Thyroid gland (tissue), 4 donors: Measurements from ENCODE around the gene TBL1XR1. TPM values are rescaled to one million over a fixed set of nuclear protein-coding genes. Genes with fewer than 3 reads are reported as not detected.

ENCODE experiments used
- DNase-seq, 2 donors: peaks; one replicate each; pipeline ENCODE4 v3.0.0-alpha.2; 2019
- H3K27ac ChIP-seq, 3 donors: fragments of 200-600 bp; sonication (generic); 1 replicate in 2 of 3; 2 replicates in 1 of 3; pipeline ENCODE4 v1.5.1; 2016 to 2019; ENCODE audit warnings: mild to moderate bottlenecking in 1 of 3, moderate library complexity in 1 of 3
- H3K27me3 ChIP-seq: fragments of 200-600 bp; sonication (generic); one replicate; pipeline ENCODE4 v1.5.1; 2019
- H3K36me3 ChIP-seq, 2 donors: fragments of 200-600 bp; sonication (generic); one replicate each; pipeline ENCODE4 v1.5.1; 2016 to 2019
- H3K4me1 ChIP-seq, 2 donors: fragments of 200-600 bp; sonication (generic); one replicate each; pipeline ENCODE4 v1.5.1; 2017 to 2019
- H3K4me3 ChIP-seq, 3 donors: fragments of 200-600 bp; sonication (generic); replicated peaks in 1 of 3; 1 replicate in 2 of 3; 2 replicates in 1 of 3; pipeline ENCODE4 v1.5.1; 2016; ENCODE audit warnings: mild to moderate bottlenecking in 1 of 3
- H3K9me3 ChIP-seq: fragments of 200-600 bp; sonication (generic); one replicate; pipeline ENCODE4 v1.5.1; 2017
- CTCF ChIP-seq, 6 experiments: fragments of 200-600 bp in 3 of 6; fragments of 450-650 bp in 3 of 6; sonication (generic) in 3 of 6; IDR thresholded peaks; one replicate each; pipeline ENCODE4 v1.5.1; 2016 to 2019; ENCODE audit warnings: antibody characterized with exemption in 6 of 6, mild to moderate bottlenecking in 2 of 6, inconsistent platforms in 1 of 6, moderate library complexity in 1 of 6
- POLR2A ChIP-seq, 2 donors: fragments of 450-650 bp; IDR thresholded peaks; one replicate each; pipeline ENCODE4 v1.6.1; 2017; ENCODE audit warnings: antibody characterized with exemption in 2 of 2, mild to moderate bottlenecking in 2 of 2, moderate library complexity in 1 of 2
- WGBS, 2 donors: methylation state at CpG; one replicate each; pipeline ENCODE4 v1.1.5; 2017; 5-methylcytosine and 5-hydroxymethylcytosine counted together
- intact Hi-C: fragments of 100-400 bp; cut with DNase I; formaldehyde crosslinking; loops from one replicate; pipeline ENCODE4 v1.15.1; 2023
- total RNA-seq, 4 donors: library from RNA; depleted of rRNA; stranded (reverse); fragments of >200 nt; gene quantifications; one replicate each; pipeline ENCODE4 v1.2.3, GENCODE V29; 2016

TBL1XR1 gene
- total RNA-seq, 4 donors from 2014 or later = 164 to 239 (median 195) TPM

DNA sequence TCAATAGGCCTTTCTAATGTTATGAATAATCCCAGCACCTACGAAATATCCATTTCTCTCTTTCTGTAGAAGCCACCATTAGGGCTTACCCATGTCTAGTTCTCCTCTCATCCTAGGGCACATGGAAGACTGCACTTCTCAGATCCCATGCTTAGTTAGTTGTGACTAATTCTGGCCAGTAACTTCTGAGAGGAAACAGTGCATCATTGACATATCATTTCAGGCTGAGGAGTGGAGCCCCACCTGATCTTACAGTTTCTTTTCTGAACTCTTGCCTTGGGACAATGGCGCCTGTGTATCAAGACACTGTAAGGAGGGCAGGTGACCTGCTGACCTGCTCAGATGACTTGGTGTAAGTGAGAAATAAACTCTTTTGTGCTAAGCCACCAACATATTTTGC lies 39.4 kb upstream of the TBL1XR1 start:
- Histone ChIP-seq H3K36me3 (no peaks in the 10 kb centered on the region), H3K27me3 (no peaks in the 10 kb centered on the region), H3K4me1 (no peaks in the 10 kb centered on the region), H3K9me3 (no peaks in the 10 kb centered on the region), H3K27ac (no peak overlapping the region), H3K4me3 (no peak overlapping the region)
- DNase-seq = no peak
- intact Hi-C loops = no loop called here
- WGBS, 2 donors = 97 to 100% methylated on average over 2 of the region's 2 CpGs
- TF ChIP-seq POLR2A (IDR thresholded peaks at IDR 0.05) (no peak), CTCF (IDR thresholded peaks at IDR 0.05) (no peak)

DNA sequence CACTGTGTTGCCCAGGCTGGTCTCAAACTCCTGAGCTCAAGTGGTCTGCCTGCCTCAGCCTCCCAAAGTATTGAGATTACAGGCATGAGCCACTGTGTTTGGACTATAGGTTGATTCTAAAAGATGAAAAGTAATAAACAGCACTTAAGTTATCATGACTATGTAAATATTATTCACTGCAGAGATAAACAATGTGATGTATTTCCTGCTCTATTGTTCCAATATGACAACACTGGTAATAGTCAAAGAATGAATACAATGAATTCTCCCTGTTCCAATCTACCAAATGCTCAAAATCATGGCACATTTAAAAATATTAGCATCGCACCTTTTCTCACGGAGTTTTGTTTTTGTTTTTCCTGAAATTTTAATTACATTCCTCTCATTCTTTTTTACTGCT lies 36.8 kb upstream of the TBL1XR1 start:
- no peak for DNase-seq
- TF ChIP-seq CTCF (IDR thresholded peaks at IDR 0.05) (no peak), POLR2A (IDR thresholded peaks at IDR 0.05) (no peak)
- no peak overlapping the region for H3K4me3 ChIP-seq
- no peaks in the 10 kb centered on the region for H3K4me1 ChIP-seq
- 87 to 89% methylated on average over 2 of the region's 2 CpGs for WGBS, 2 donors
- H3K36me3 ChIP-seq = no peaks in the 10 kb centered on the region
- H3K27ac ChIP-seq = no peak overlapping the region
- no peaks in the 10 kb centered on the region for H3K27me3 ChIP-seq
- intact Hi-C loops = no loop called here
- no peaks in the 10 kb centered on the region for H3K9me3 ChIP-seq

- H3K4me3 ChIP-seq = no peak overlapping the region
- 86 to 96% methylated on average over 2 of the region's 2 CpGs for WGBS, 2 donors
- no peaks in the 10 kb centered on the region for H3K27me3 ChIP-seq
- no peaks in the 10 kb centered on the region for H3K9me3 ChIP-seq
- intact Hi-C loops = no loop called here
- H3K27ac ChIP-seq = no peak overlapping the region
- no peaks in the 10 kb centered on the region for H3K4me1 ChIP-seq
- no peaks in the 10 kb centered on the region for H3K36me3 ChIP-seq
- no peak for TF ChIP-seq CTCF (IDR thresholded peaks at IDR 0.05)
- no peak for TF ChIP-seq POLR2A (IDR thresholded peaks at IDR 0.05)
- DNase-seq = no peak
Observed at GRCh38 chr3:177231242-177231641, 34.0 kb upstream of the TBL1XR1 start.

DNA sequence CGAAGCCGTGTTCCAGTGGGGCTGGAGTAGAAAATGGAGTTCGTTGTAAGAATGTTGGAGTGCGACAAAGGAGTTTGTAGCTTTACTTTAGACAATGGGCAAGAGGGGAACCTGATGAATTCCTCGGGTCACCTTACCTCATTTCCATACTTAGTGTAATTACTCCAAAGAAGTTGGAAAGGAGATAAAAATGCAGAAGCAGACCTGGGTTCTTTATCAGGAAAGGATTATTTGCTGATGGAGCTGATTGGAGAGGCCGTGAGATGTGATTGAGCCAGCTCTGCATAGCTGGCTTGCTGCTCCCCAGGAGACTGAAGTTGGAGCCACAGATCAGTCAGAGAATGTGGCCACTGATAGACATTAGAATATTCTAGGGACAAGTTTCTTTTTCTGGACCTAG lies 33.4 kb upstream of the TBL1XR1 start:
- intact Hi-C loops = no loop called here
- no peak overlapping the region for H3K27ac ChIP-seq
- no peaks in the 10 kb centered on the region for H3K36me3 ChIP-seq
- H3K9me3 ChIP-seq = no peaks in the 10 kb centered on the region
- WGBS, 2 donors = 92 to 93% methylated on average over 6 of the region's 6 CpGs
- no peaks in the 10 kb centered on the region for H3K4me1 ChIP-seq
- no peaks in the 10 kb centered on the region for H3K27me3 ChIP-seq
- no peak for DNase-seq
- no peak for TF ChIP-seq POLR2A (IDR thresholded peaks at IDR 0.05)
- TF ChIP-seq CTCF (IDR thresholded peaks at IDR 0.05) = no peak
- H3K4me3 ChIP-seq = no peak overlapping the region

GRCh38 chr3:177229791-177230190 lies 32.5 kb upstream of the TBL1XR1 start:
- intact Hi-C loops = no loop called here

More at GRCh38 chr3:177229791-177230190, 32.5 kb upstream of the TBL1XR1 start:
- H3K9me3 ChIP-seq = no peaks in the 10 kb centered on the region
- TF ChIP-seq POLR2A (IDR thresholded peaks at IDR 0.05) = no peak
- TF ChIP-seq CTCF (IDR thresholded peaks at IDR 0.05) = no peak
- no peak for DNase-seq
- H3K4me3 ChIP-seq = no peak overlapping the region
- no peaks in the 10 kb centered on the region for H3K4me1 ChIP-seq
- no peaks in the 10 kb centered on the region for H3K27me3 ChIP-seq
- WGBS, 2 donors = 91 to 97% methylated on average over 1 of the region's 1 CpG
- no peaks in the 10 kb centered on the region for H3K36me3 ChIP-seq
- H3K27ac ChIP-seq = no peak overlapping the region
